Measurements from ENCODE around the gene NKPD1. TPM values are rescaled to one million over a fixed set of nuclear protein-coding genes. Genes with fewer than 3 reads are reported as not detected.

NKPD1 gene
- total RNA-seq, 1 donor from 2014 or later = 0.10 TPM

DNA sequence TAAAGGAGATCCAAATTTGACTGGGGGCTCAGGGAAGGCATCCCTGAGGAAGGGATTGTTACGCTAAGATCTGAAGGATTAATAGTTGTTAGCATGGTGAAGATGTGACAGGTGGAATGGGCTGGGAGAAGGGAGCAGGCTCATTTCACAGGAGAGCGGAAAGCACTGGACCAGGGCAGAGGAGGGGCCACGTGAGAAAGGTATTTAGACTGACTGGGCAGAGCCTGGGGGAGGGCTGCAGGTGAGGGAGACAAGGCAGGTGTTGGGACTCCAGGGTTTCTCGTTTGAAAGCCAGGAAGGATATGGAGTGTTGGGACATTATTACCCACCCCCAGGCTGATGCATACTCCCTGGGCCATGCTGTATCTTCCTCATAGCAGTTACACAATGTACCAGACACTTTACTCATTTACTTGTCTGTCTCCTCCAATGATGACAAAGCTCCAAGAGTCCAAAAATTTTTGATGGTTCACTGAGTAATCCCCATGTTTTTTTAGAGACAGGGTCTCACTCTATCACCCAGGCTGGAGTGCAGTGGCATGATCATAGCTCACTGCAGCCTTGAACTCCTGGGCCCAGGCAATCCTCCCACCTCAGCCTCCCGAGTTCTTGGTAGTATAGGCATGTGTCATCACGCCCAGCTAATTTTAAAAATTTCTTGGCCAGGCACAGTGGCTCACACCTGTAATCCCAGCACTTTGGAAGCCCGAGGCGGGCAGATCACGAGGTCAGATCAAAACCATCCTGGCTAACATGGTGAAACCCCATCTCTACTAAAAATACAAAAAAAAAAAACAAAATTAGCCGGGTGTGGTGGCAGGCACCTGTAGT is 14.9 kb upstream of the NKPD1 start:
- peak; percentile 33 for DNase-seq (ENCODE audit: low read depth)

DNA sequence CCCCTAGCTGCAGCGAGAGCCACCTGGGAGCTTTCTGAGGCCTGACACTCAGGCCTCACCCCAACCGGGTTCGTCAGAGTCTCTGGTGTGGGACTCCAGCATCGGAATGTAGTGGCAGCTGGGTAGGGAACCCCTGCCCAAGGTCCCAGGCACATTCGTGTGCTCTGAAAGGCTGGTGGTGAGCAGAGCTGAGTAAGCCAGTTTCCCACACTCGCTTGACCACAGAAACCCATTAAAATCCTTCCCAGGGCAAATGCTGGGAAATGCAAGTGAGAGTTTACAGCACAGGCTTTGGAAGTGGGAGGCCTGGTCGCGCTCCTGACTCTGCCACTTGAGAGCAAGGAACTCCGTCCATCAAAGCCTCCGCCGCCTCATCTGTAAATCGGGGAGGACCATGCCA is 13.0 kb upstream of the NKPD1 start:
- DNase-seq (ENCODE audit: low read depth) = peak; percentile 97

DNA sequence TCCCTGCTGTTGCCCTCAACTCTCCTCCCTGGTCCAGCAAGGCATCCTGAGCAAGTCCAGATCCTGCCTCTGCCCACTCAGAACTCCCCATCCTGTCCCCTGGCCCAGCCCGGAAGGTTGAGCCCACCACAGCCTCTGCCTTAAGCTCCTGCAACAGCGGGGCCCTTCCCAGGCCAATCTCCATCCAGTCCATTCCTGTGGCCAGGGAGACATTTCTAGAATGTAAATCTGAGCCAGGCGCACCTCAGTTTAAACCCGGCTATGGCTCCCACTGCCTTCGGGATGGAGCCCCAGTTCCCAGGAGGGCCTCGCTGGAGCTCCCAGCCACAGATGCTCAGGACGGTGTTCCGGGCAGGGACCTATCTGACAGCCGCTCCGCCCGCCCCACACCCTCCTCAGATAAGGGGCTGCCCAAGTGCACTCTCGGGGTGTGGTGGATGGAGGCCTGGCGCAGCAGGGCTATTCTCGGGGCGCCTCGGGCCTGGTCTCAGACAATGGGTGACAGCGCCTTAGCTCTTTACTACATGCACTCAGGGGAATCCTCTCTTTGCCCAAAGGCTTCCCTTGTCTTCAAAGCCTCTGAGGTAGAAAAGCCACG is 11.9 kb upstream of the NKPD1 start:
- DNase-seq (ENCODE audit: low read depth) = no peak

DNA sequence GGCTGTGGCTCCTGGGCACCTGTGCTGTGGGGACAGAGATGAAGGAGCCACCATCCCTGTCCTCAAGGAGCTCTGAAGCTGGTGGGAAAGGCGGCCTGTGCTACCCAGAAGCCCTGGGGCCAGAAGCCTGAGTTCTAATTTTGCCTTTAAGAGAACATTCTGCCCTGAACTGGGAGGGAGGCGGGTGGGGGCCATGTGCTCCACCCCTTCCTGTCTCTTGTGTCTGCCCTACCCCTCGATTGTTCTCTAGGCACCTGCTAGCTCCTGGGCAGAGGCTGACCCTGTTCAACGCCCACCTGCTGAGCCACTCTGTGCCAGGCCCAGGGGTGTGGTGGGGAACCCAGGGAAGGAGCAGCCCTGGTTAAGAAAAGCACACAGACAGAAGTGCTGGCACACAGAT is 11.4 kb upstream of the NKPD1 start:
- DNase-seq (ENCODE audit: low read depth) = no peak

DNA sequence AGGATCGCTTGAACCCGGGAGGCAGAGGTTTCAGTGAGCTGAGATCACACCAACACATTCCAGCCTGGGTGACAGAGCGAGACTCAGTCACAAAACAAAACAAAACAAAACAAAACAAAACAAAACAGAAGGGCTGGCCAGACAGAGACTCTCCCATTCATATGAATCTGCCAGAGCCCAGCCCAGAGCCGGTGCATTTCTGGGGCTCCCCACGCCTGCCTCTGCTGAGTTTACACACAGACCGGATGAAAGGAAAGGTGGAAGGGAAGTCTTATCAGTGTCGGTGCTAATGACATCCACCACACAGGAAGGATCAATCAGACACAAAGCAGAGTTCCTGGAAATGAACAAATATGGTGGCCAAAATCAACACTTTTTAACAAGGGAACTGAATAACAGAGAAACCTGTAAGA is 10.4 kb upstream of the NKPD1 start:
- no peak for DNase-seq (ENCODE audit: low read depth)

DNA sequence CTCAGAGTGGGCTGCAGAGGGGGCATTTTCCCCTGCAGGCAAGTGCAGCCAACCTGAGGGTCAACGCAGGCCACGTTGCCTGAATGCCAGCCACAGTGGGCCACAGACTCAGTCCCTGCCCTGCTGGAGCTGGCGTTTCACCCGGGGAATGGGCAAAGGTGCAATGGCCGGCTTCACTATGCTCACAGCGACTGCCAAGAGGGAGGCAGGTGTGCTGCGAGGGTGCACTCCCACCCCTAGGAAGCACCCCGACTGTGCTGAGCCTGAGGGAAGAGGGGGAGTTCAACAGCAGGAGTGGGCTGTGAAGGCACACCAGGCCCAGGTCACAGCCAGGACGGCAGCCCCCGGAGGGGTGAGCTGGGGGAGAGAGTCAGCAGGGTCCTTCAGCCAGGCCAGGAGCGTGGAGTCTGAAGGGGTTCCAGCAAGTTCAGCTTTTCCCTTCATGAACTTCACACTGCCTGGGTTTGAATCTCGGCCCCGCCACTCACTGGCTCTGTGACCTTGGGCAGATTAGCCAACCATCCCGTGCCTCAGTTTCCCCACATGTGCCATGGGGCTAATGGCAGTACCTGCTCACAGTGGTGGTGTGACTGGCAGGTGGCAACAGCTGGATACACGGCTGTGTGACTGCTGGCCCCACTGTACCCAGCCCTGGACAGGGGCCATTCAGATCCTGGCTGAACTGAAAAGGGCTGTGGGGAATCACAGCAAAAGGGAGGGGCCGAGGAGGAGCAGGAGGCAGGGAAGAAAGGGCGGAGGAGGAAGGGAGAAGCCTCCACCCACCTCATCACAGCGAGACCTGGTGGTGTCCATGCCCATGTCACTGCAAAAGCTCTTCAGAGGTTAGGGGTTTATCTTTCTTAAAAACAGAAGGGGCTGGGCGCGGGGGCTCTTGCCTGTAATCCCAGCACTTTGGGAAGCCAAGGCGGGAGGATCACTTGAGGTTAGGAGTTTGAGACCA is 9.6 kb upstream of the NKPD1 start:
- DNase-seq (ENCODE audit: low read depth) = no peak

DNA sequence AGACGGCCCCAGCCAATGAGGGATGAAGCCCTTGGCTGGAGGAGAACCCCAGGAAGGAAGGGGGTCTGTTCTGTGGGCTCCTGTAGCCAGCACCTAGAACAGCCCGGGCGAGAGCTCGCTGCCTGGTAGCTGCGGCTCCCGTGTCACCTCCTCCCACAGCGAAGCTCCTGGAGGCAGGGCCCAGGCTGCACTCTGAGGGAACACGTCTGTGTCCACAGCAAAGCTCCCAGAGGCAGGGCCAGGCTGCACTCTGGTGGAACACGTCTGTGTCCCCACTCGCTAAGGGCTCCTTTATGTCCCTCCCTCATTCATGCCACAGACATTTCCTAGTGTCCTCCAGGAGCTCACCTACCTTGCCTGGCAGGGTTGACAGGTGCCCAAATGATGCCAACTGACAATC is 8.8 kb upstream of the NKPD1 start:
- DNase-seq (ENCODE audit: low read depth) = no peak

DNA sequence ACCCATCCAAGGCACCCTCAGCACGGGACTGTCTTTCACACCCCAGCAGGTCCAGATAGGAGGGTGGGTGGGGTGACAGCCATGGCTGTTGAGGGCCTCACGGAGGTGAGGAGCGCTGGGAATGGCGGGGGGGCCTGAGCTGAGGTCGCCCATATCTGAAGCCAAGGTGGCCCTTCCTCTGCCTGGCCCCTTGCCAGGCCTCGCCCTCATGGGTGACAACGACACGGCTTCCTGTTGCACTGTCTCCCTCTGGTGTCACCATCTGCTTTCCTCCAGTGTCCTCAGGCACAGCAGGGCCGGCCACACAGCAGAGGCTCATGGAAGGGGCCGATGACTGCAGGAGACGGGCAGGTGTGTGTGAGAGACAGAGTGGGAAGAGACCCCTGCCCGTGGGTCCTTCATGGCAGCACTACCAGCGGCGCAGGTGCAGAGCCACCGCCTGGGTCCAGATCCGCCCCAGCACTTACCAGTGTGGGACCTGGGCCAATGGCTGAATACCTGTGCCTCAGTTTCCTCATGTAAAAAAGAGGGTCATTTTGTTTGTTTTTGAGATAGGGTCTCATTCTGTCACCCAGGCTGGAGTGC is 8.1 kb upstream of the NKPD1 start:
- no peak for DNase-seq (ENCODE audit: low read depth)

DNA sequence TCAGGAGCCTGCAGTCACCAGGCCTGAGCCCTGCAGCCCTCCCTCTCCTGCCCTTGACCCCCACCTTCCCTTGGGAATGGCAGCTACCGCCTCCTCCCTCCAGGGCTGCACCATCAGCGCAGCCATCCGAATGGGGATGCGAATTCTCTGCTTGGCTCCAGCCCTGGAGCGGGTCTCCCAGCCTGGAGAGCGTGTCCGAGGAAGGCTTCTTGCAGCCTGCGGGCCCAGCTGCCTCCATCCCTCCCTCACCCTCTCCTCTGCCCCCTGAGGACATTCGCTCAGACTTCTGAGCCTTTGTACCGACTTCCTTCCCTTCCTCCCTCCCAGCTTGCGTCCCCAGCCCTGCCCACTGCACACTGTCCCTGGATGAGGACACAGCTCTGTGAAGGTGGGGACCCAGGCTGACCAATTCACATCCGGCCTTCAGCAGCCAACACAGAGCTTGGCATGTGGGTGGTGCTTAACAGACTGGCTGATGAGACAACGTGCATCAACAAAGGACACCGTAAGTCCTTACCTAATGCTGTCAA is 6.0 kb upstream of the NKPD1 start:
- DNase-seq (ENCODE audit: low read depth) = no peak

DNA sequence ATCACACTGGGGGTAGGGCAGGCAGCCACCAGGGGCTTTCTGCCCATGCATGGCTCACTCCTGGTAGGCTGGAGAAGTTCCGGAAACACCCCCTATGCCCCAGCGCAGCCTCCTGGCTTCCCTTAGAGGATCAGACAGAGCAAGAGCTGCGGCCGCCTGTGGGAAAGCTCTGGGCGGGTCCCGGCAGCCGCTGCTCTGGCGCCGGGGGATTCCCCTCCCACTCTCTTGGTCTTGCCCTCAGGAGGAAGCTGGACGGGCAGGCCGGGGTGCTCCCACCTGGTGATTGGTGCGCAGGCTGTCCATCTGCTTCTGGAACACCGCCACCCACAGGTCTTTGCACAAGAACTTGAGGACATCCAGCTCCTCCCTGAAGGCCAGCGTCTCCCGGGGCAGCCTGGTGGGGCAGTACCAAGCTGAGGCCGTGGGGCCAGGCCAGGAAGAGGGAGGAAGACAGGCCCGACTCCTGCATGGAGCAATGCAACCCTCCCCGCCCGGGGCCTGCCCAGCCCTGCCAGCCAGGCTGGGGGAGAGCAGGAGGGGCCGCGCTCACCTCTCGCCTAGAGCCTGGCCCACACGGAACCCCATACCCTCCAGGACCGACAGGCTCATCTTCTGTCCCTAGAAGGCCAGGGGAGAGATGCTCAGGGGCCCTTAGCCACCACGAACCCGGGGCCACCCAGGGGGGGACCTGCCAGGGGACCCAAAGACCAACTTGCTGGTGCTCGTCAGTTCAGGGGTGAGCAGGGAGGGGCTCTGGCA is 4.0 kb upstream of the NKPD1 start:
- peak; percentile 73 for DNase-seq (ENCODE audit: low read depth)

DNA sequence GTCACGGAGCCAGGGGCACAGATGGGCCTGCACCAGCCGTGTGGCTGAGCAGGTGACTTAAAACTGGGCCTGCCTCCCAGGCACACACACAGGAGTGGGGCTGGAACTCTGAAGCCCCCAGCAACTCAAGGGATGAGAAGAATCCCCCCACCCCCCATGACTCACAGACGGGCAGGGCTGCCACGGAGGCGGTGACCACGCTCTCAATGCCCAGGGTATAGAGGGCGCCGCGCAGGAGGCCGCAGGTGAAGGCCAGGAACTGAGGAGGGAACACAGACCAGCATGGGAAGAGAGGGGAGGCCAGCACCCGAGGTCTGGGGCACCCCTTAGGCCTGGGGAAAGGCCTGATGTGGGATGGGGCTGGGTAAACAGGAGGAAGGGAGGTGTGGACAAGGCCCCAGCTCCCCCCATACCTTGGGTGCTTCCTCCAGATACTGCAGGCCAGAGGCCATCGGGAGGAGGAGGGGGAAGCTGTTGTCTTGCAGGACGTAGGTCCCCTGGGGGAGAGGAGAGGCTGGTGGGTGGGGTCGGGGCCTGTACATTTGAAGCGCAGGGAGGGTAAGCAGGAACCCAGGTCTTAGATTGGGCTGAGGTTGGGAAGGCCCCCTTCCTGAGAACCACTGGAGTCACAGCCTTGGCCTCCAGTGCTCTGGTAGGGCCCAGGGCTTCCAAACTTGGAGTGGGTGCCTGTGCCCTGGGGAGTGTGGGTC is 3.1 kb upstream of the NKPD1 start:
- DNase-seq (ENCODE audit: low read depth) = no peak

DNA sequence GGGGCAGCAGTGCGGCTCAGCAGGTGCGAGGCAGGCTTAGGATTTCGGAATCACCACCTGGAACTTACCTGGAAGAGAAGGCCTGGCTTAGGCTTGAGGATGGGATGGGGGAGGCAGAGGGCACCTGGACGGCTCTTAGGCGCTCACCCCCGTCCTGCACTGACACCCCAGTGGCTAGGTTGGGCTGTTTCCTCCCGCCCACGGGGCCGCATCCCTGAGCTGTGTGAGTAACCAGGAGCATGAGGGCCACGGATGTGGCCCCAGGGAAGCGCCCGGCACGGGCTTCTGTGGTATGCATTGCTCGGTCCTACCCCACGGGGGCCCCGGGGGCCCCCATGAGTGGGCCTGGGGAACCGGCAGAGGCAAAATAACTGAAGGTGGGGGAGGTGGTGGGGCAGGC is 2.4 kb upstream of the NKPD1 start:
- DNase-seq (ENCODE audit: low read depth) = no peak

DNA sequence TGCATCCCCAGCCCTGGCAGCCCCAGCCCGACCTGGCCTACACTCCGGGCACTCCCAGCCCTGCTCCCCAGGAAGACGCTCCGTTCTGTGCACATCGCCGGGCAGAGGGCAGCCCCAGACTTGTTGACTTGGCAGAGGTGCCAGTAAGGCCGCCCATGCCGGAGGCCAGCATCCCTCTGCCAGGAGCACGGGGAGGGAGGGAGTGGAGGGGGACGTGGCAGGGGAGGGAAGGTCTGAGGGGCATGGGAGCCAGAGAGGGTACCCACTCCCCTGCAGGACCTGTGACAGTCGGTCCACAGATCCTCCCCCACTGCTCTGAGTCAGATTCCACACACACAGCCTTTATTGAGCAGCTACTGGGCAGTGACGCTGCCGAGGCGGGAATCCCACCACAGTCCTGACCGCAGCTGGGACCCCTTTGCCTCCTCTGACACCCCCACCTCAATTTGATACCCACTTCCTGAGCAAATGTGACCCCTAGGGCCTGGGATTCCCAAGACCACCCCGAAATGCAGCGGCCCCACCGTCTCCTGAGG is 1.9 kb upstream of the NKPD1 start:
- DNase-seq (ENCODE audit: low read depth) = no peak

DNA sequence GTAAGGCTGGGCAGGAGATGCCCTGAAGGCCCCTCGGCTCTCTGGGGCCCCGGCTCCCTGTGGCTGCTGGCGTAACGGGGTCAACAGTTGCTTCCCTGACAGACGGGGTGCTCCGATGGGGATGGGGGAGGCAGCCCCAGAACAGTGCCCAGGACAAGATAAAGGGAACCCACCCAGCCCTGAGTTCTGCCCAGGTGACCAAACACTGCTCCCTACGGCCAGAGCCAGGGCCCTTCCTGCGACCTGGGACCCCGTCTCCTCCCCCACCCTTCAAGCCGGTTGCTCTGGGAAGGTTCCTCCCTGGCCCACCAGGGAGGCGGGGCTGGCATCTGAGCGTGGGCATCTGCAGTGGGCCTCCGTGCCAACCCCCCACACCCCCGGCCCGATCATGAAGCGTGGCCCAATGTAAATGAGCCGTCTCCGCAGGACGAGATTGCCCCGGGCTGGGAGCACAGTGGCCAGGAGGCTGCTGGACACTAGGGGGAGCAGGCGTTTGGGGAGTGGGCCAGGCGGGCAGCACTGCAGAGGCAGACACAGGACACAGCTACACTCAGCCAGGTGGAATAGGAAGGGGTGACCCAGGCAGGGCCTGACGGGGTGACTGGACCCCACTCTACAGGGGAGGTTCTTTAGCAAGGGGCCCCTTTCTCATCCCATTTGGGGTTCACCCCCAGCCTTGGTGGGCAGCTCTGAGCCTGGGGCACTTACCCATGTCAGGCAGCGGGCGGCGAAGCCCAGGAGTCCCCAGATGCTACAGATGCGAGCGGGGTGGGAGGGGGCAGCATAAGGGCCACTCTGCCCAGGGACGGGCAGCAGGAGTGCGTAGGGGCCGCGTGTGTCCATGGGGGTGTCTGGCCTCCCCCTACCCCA is 1.2 kb upstream of the NKPD1 start:
- DNase-seq (ENCODE audit: low read depth) = no peak

DNA sequence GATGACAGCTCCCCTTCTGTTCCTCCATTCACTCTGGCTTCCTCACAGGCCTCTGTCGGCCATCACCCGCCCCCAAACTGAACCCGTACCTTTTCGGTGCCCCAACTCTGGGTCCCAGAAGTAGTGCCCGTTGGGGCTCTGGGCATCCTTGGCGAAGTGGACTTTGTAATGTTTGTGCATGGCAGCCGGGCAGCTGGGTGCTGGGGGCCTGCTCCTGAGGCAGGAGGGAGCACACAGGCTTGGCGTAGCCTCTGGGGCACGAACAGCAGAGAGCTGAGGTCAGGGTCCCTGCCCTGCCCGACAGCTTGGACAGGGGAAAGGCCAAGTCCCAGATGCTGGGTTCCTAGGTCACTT is 834 bp downstream of the NKPD1 start:
- DNase-seq (ENCODE audit: low read depth) = no peak

DNA sequence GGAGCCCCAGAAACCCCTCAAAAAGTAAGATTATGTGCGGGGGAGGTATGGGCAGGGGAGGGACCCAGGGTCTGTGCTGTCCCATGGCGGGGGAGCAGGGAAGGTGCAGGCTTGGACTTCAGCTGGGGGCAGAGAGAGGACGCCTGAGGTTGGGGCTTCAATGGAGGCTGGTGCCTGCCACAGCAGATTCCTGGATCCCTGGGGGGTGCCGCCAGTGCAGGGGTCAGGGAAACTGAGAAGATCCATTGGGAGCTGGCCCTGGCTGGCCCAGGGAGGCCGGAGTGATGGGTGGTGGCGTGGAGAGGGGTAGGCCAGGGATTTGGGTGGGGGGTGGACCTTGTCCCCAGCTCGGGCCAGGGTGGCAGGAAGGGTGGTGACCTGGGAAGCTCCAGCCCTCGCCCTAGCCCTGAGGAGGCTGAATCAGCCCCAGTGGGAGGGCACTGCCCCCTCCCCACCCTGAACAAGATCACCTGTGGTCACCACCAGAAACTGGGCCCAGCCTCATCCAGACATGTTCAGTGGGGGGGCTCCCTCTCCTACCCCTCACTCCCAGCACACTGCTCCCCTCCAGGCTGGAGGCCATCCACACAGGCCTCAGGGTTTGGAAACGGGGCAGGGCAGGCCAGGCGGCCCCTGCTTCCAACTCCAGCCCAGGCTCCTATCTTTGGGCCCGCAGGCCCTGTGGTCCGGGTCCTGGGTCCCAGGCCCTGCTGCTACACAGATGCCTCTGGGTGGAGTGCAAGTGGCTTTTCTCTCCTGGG is 1.4 kb downstream of the NKPD1 start:
- DNase-seq (ENCODE audit: low read depth) = no peak

DNA sequence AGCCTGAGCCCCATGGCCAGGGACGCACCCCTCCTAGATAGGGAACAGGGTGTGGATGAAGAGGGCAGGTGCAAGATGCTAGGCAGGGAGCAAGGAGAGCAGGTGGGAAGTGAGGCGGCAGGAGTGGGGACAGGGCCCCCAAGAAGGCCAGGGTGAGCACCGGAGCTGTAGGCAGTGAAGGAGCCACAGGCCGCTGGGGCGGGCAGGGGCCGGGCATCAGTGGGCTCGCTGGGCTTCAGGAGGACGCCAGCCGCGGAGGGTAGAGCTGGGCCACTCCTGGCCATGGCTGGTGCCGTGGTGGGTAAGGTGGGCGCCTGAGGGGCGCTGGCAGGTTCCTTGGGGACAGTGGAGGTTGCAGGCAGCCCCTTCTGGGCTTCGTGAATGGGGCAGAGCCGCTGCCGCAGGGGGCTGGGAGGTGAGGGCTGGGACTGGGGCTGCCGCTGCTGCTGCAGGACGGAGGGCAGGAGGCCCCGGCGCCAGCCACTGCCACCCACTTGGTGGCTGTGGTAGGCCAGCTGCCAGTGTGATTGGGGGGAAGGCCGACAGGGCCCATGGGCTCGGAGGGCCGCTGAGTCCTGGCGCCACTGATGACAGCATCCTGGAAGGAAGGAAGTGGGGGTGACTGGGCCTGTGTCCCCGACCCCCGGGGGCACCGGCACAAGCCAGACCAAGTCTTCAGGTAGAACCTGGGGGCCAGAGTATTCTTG is 2.1 kb downstream of the NKPD1 start:
- DNase-seq (ENCODE audit: low read depth) = no peak

DNA sequence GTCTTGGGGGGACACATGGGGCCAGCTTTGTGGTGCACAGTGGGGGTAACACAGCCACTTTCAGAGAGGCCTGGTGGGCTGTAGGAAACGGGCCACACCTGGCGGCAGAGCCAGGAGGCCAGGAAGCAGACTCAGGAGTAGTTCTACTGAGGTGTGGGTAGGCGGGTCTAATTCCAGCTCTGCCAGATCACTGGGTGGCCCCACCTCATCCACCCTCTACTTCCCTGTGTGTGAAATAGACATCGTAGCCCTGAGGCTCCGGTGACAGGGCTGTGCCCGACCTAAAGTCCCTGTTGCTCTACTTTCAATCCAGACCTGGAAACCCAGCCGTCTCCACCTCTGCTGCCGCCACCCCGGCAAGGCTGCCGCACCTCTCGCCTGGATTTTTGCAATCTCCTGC is 4.0 kb downstream of the NKPD1 start:
- DNase-seq (ENCODE audit: low read depth) = no peak
